Loucy (cell line): ENCODE data around the gene FAHD1.

Experiments
- H2AFZ ChIP-seq: fragments of 200-600 bp; sonication (generic); 2 replicates; pipeline ENCODE4 v1.6.0; 2016; ENCODE audit warnings: antibody characterized with exemption, mild to moderate bottlenecking, low read length, moderate library complexity
- H3F3A ChIP-seq: fragments of 200-600 bp; 2 replicates; pipeline ENCODE4 v1.6.0; 2016; ENCODE audit warnings: antibody characterized with exemption, low read depth, mild to moderate bottlenecking
- H3K27me3 ChIP-seq: fragments of 200-600 bp; sonication (generic); 2 replicates; pipeline ENCODE4 v1.6.1; 2014; ENCODE audit warnings: low read length, mild to moderate bottlenecking; ENCODE audit not compliant: insufficient read depth, poor library complexity, severe bottlenecking
- H3K36me3 ChIP-seq: fragments of 200-600 bp; sonication (generic); 2 replicates; pipeline ENCODE4 v1.6.1; 2016; ENCODE audit warnings: low read length; ENCODE audit not compliant: insufficient read depth
- H3K4me1 ChIP-seq: fragments of 200-600 bp; sonication (generic); 2 replicates; pipeline ENCODE4 v1.5.1; 2014; ENCODE audit warnings: low read length, mild to moderate bottlenecking; ENCODE audit not compliant: insufficient read depth, poor library complexity, severe bottlenecking
- H3K4me2 ChIP-seq: fragments of 200-600 bp; sonication (generic); 2 replicates; pipeline ENCODE4 v1.6.0; 2014; ENCODE audit warnings: antibody characterized with exemption, low read length, low read depth, mild to moderate bottlenecking; ENCODE audit not compliant: poor library complexity, severe bottlenecking
- H3K4me3 ChIP-seq: fragments of 200-600 bp; sonication (generic); 2 replicates; pipeline ENCODE4 v1.5.1; 2014; ENCODE audit warnings: low read length, mild to moderate bottlenecking, mixed read lengths; ENCODE audit not compliant: poor library complexity, severe bottlenecking
- H3K79me2 ChIP-seq: fragments of 200-600 bp; sonication (generic); 2 replicates; pipeline ENCODE4 v1.6.1; 2014; ENCODE audit warnings: low read length; ENCODE audit not compliant: insufficient read depth
- H3K9ac ChIP-seq: fragments of 200-600 bp; sonication (generic); 2 replicates; pipeline ENCODE4 v1.6.0; 2014; ENCODE audit warnings: mild to moderate bottlenecking, low read depth, low read length, moderate library complexity; ENCODE audit not compliant: poor library complexity, severe bottlenecking
- H3K9me2 ChIP-seq: fragments of 200-600 bp; sonication (generic); replicated peaks from 2 replicates; pipeline ENCODE4 v1.6.1; 2016; ENCODE audit warnings: low read depth, low read length, mixed read lengths
- H3K9me3 ChIP-seq: fragments of 200-600 bp; sonication (generic); 2 replicates; pipeline ENCODE4 v1.6.1; 2014; ENCODE audit warnings: mild to moderate bottlenecking, antibody characterized with exemption, low read length, low read depth; ENCODE audit not compliant: insufficient read depth
- H4K20me1 ChIP-seq: fragments of 200-600 bp; sonication (generic); 2 replicates; pipeline ENCODE4 v1.6.0; 2014; ENCODE audit warnings: antibody characterized with exemption, low read length, mild to moderate bottlenecking; ENCODE audit not compliant: insufficient read depth, poor library complexity, severe bottlenecking
- CTCF ChIP-seq: fragments of 200-600 bp; sonication (generic); conservative IDR thresholded peaks from 2 replicates; pipeline ENCODE4 v1.5.1; 2014; ENCODE audit warnings: mild to moderate bottlenecking, antibody characterized with exemption, low read length
- EZH2phosphoT487 ChIP-seq: fragments of 200-600 bp; IDR thresholded peaks from 2 replicates; pipeline ENCODE4 v1.6.1; 2018; ENCODE audit warnings: antibody characterized with exemption, mild to moderate bottlenecking, moderate library complexity, borderline replicate concordance

Gene FAHD1

DNA sequence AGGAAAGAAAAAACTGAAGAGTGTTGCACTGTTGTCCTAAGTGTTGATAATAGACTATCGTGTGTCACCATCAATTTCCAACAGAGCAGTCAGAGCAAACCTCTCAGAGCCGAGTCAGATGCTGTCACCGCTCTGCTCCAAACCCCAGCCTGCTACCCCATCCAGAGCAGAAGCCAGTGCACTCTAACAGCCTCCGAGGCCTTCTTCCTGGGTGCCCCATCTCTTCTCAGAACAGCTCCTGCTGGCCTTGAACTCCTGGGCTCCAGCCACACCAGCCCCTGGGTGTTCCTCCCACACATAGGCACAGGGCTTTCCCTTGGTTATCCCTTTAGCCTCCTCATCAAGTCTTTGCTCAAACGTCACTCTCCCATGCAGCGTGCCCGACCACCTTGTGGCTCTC lies 24.0 kb downstream of the FAHD1 start:
- H3K4me2 ChIP-seq: no peak overlapping the region
- no peaks in the 10 kb centered on the region for H3K9me3 ChIP-seq
- H3K9me2 ChIP-seq: no peaks in the 10 kb centered on the region
- TF ChIP-seq EZH2phosphoT487: no peak
- no peak for TF ChIP-seq CTCF
- H3K79me2 ChIP-seq: no peaks in the 10 kb centered on the region
- H3K4me1 ChIP-seq: no peaks in the 10 kb centered on the region
- no peaks in the 10 kb centered on the region for H3K27me3 ChIP-seq
- H3K4me3 ChIP-seq: no peak overlapping the region
- H4K20me1 ChIP-seq: no peaks in the 10 kb centered on the region
- no peaks in the 10 kb centered on the region for H3K36me3 ChIP-seq
- H3F3A ChIP-seq: no peaks in the 10 kb centered on the region
- H3K9ac ChIP-seq: no peak overlapping the region
- H2AFZ ChIP-seq: no peak overlapping the region

GRCh38 chr16:1851793-1852192 lies 24.8 kb downstream of the FAHD1 start:
- no peaks in the 10 kb centered on the region for H4K20me1 ChIP-seq
- H3K9me2 ChIP-seq: no peaks in the 10 kb centered on the region
- H3K4me1 ChIP-seq: no peaks in the 10 kb centered on the region
- no peak overlapping the region for H3K4me3 ChIP-seq
- no peaks in the 10 kb centered on the region for H3K27me3 ChIP-seq
- no peaks in the 10 kb centered on the region for H3F3A ChIP-seq
- no peak for TF ChIP-seq CTCF
- no peak for TF ChIP-seq EZH2phosphoT487
- no peaks in the 10 kb centered on the region for H3K79me2 ChIP-seq
- no peak overlapping the region for H3K4me2 ChIP-seq
- no peaks in the 10 kb centered on the region for H3K36me3 ChIP-seq
- H3K9ac ChIP-seq: no peak overlapping the region
- no peaks in the 10 kb centered on the region for H3K9me3 ChIP-seq
- no peak overlapping the region for H2AFZ ChIP-seq

DNA sequence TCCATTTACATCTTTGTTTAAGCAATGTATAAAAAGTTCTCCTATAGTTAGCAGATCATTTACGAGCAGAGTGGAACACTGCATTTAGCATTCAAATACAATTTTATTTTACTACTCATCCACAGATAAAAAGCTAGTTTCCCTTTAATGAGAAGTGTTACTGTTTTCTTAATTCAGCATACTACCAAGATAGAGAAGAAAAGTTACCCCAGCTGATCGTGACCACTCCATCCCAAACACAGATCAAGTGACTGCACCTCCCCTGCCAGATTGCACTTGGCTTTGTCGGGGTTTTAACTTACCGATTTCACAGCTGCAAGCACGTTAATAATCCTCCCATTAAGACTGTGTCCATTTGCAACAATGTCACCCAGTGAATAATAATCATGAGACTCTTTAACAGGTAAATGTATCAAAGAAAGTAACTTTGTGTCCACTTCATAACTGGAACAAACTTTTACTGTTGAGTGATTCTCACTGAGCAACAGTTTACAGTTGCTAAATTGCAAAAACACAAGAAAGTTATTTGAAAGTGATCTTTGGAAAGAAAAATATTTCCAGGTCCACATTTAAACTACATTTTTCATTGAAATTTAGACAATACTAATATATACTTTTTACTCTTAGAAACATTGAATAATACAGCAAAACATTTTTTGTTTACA lies 30.6 kb downstream of the FAHD1 start:
- no peaks in the 10 kb centered on the region for H3K9me2 ChIP-seq
- TF ChIP-seq CTCF (no peak), EZH2phosphoT487 (no peak)
- no peak overlapping the region for H3K4me2 ChIP-seq
- no peaks in the 10 kb centered on the region for H3K79me2 ChIP-seq
- H3K4me3 ChIP-seq: no peak overlapping the region
- H3K27me3 ChIP-seq: no peaks in the 10 kb centered on the region
- H3K4me1 ChIP-seq: no peaks in the 10 kb centered on the region
- no peaks in the 10 kb centered on the region for H3K9me3 ChIP-seq
- H4K20me1 ChIP-seq: no peaks in the 10 kb centered on the region
- no peak overlapping the region for H3K9ac ChIP-seq
- no peaks in the 10 kb centered on the region for H3F3A ChIP-seq
- H2AFZ ChIP-seq: no peak overlapping the region
- H3K36me3 ChIP-seq: no peaks in the 10 kb centered on the region
